Measurements from ENCODE around the gene FRRS1L. TPM values are rescaled to one million over a fixed set of nuclear protein-coding genes. Genes with fewer than 3 reads are reported as not detected.
"Not testable (repeated sequence)": the region's sequence is repeated elsewhere in the genome, so short reads cannot be mapped to it uniquely, and the experiment has no call there.

Gene FRRS1L
- total and polyA plus RNA-seq, 2 donors (not counting 1 experiment from before 2014, with no cell fraction given), result 0.08 to 0.17 TPM

DNA sequence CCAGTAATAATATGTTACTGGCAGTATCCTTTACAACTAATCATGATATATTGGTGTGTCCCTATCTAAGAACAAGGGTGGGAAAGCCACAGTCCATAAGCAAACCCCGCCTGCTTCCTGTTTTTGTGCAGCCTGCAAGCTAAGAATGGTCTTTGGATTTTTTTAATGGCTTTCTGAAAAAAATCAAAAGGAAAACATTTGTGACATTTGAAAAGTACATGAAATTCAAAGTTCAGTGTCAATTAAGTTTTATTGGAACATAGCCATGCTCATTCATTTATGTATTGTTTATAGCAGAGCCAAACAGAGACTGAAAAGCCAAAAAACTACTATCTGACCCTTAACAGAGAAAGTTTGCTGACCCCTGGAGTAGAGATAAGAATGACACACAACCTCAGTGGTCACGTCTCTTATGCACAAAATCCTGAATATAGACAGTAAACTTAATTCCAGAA is 34.5 kb downstream of the FRRS1L start:
- DNase-seq (ENCODE audit: low read depth in 2 of 2), result no peak
- Histone ChIP-seq H2AFZ (ENCODE audit: low read length) (no peak overlapping the region), H3K27ac (ENCODE audit: insufficient read depth, low read length) (no peak overlapping the region)

DNA sequence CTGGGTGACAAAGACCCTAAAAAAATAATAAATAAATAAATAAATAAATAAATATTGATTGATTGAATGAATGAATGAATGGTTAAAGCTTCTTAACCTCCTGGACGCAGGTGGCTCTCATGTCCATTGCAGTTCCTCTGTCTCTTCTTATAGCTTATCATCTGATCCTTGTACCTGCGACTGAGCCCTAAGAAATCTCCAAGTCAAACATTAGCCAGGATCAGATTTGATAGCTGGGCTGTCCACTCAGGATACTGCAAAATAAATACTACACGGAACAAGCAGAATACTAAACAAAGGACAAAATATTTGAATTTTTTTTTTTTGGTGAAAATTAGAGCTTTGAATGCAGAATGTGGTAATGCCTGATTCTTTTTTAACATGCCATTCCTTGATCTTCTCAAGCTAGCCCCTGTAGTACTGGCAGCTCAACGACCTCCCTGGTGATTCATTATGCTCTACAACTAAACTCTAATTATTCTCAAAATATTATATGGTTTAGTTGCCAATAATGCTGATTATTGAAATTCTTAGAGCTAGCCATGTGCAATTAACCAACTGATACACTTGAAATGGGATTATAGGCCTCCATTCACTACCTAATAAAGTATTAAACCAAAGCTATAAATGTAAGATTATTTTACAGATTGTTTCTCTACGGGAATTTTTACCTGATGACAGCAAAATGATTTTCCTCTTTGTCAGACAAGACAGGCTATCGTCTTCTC is 37.4 kb downstream of the FRRS1L start:
- no peak overlapping the region for H3K4me2 ChIP-seq (ENCODE audit: extremely low read depth, insufficient read depth, low read length)
- no peaks in the 10 kb centered on the region for H3K36me3 ChIP-seq (ENCODE audit: control insufficient read depth, insufficient read depth, low read length)
- TF ChIP-seq EZH2 (IDR thresholded peaks at IDR 0.05; ENCODE audit: low read length, missing control alignments), result no peak
- TF ChIP-seq, protein P1, sequence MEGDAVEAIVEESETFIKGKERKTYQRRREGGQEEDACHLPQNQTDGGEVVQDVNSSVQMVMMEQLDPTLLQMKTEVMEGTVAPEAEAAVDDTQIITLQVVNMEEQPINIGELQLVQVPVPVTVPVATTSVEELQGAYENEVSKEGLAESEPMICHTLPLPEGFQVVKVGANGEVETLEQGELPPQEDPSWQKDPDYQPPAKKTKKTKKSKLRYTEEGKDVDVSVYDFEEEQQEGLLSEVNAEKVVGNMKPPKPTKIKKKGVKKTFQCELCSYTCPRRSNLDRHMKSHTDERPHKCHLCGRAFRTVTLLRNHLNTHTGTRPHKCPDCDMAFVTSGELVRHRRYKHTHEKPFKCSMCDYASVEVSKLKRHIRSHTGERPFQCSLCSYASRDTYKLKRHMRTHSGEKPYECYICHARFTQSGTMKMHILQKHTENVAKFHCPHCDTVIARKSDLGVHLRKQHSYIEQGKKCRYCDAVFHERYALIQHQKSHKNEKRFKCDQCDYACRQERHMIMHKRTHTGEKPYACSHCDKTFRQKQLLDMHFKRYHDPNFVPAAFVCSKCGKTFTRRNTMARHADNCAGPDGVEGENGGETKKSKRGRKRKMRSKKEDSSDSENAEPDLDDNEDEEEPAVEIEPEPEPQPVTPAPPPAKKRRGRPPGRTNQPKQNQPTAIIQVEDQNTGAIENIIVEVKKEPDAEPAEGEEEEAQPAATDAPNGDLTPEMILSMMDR (conservative IDR thresholded peaks at IDR 0.05 in 1 of 2, IDR thresholded peaks at IDR 0.05 in 1 of 2; ENCODE audit: low read depth in 1 of 2, low read length in 2 of 2), result no peak
- no peak overlapping the region for H3K27ac ChIP-seq (ENCODE audit: insufficient read depth, low read length)
- no peaks in the 10 kb centered on the region for H3K4me1 ChIP-seq (ENCODE audit: control insufficient read depth, extremely low read depth, insufficient read depth, low read length)
- H4K20me1 ChIP-seq (ENCODE audit: control insufficient read depth, extremely low read depth, insufficient read depth, low read length), result no peaks in the 10 kb centered on the region
- no peak overlapping the region for H3K4me3 ChIP-seq (replicated peaks in 1 of 4; ENCODE audit: control extremely low read depth in 1 of 4, insufficient read depth in 1 of 4, low read depth in 3 of 4, low read length in 4 of 4)
- H3K27me3 ChIP-seq (ENCODE audit: control insufficient read depth, insufficient read depth, low read length), result no peaks in the 10 kb centered on the region
- no peak overlapping the region for H2AFZ ChIP-seq (ENCODE audit: low read length)
- no peak for DNase-seq (ENCODE audit: low read depth in 2 of 2)
- no peak overlapping the region for H3K9ac ChIP-seq (ENCODE audit: insufficient read depth, low read length)
- H3K79me2 ChIP-seq (ENCODE audit: control insufficient read depth, insufficient read depth, low read length), result no peaks in the 10 kb centered on the region
- H3K9me3 ChIP-seq (ENCODE audit: control insufficient read depth, insufficient read depth, low read depth, low read length), result no peaks in the 10 kb centered on the region

More for the DNA sequence above, 34.5 kb downstream of the FRRS1L start:
- H3K27me3 ChIP-seq (ENCODE audit: control insufficient read depth, insufficient read depth, low read length), result no peaks in the 10 kb centered on the region
- H3K9ac ChIP-seq (ENCODE audit: insufficient read depth, low read length), result no peak overlapping the region
- no peaks in the 10 kb centered on the region for H4K20me1 ChIP-seq (ENCODE audit: control insufficient read depth, extremely low read depth, insufficient read depth, low read length)
- H3K4me3 ChIP-seq (replicated peaks in 1 of 4; ENCODE audit: control extremely low read depth in 1 of 4, insufficient read depth in 1 of 4, low read depth in 3 of 4, low read length in 4 of 4), result no peak overlapping the region
- no peaks in the 10 kb centered on the region for H3K36me3 ChIP-seq (ENCODE audit: control insufficient read depth, insufficient read depth, low read length)
- TF ChIP-seq EZH2 (IDR thresholded peaks at IDR 0.05; ENCODE audit: low read length, missing control alignments), result no peak
- TF ChIP-seq, protein P1 (conservative IDR thresholded peaks at IDR 0.05 in 1 of 2, IDR thresholded peaks at IDR 0.05 in 1 of 2; ENCODE audit: low read depth in 1 of 2, low read length in 2 of 2), result no peak
- no peaks in the 10 kb centered on the region for H3K79me2 ChIP-seq (ENCODE audit: control insufficient read depth, insufficient read depth, low read length)
- H3K4me1 ChIP-seq (ENCODE audit: control insufficient read depth, extremely low read depth, insufficient read depth, low read length), result no peaks in the 10 kb centered on the region
- H3K4me2 ChIP-seq (ENCODE audit: extremely low read depth, insufficient read depth, low read length), result no peak overlapping the region
- no peaks in the 10 kb centered on the region for H3K9me3 ChIP-seq (ENCODE audit: control insufficient read depth, insufficient read depth, low read depth, low read length)

DNA sequence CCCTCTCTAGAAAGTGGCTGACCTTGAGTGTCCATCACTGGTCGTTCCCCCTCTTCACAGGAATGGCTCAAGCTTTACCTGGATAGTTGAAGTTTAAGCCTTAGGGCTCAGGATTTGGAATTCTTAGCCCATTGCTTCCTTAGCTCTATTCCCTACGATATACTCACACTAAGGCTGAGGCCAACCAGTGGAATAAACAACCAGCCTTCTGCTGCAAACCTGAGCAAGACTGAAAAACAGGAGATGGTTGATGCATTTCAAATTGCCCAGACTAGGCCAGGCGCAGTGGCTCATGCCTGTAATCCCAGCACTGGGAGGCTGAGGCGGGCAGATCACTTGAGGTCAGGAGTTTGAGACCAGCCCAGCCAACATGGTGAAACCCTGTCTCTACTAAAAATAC is 40.4 kb downstream of the FRRS1L start:
- not testable (repeated sequence) for H3K36me3 ChIP-seq (ENCODE audit: control insufficient read depth, insufficient read depth, low read length); H3K9me3 ChIP-seq (ENCODE audit: control insufficient read depth, insufficient read depth, low read depth, low read length); H3K79me2 ChIP-seq (ENCODE audit: control insufficient read depth, insufficient read depth, low read length)

More for the DNA sequence above, 40.4 kb downstream of the FRRS1L start:
- H3K4me2 ChIP-seq (ENCODE audit: extremely low read depth, insufficient read depth, low read length); DNase-seq (ENCODE audit: low read depth in 2 of 2); H4K20me1 ChIP-seq (ENCODE audit: control insufficient read depth, extremely low read depth, insufficient read depth, low read length); H3K9ac ChIP-seq (ENCODE audit: insufficient read depth, low read length); H3K27ac ChIP-seq (ENCODE audit: insufficient read depth, low read length); H3K4me1 ChIP-seq (ENCODE audit: control insufficient read depth, extremely low read depth, insufficient read depth, low read length); H2AFZ ChIP-seq (ENCODE audit: low read length); H3K27me3 ChIP-seq (ENCODE audit: control insufficient read depth, insufficient read depth, low read length); H3K4me3 ChIP-seq (replicated peaks in 1 of 4; ENCODE audit: control extremely low read depth in 1 of 4, insufficient read depth in 1 of 4, low read depth in 3 of 4, low read length in 4 of 4): not testable (repeated sequence)
